Activated naive CD8-positive, alpha-beta T cell (primary cell): Measurements from ENCODE around the gene LRATD1.

ENCODE experiments used
- H3K27ac Mint-ChIP-seq: one replicate; pipeline ENCODE4 v1.8.0; 2021; ENCODE audit warnings: mixed read lengths
- H3K27me3 Mint-ChIP-seq: one replicate; pipeline ENCODE4 v1.8.0; 2021; ENCODE audit warnings: mixed read lengths
- H3K36me3 Mint-ChIP-seq: one replicate; pipeline ENCODE4 v1.8.0; 2021; ENCODE audit warnings: mixed read lengths
- H3K4me1 Mint-ChIP-seq: one replicate; pipeline ENCODE4 v1.8.0; 2021; ENCODE audit warnings: low read depth, mixed read lengths
- H3K4me3 Mint-ChIP-seq: one replicate; pipeline ENCODE4 v1.8.0; 2021; ENCODE audit warnings: mild to moderate bottlenecking, mixed read lengths
- H3K9me3 Mint-ChIP-seq: one replicate; pipeline ENCODE4 v1.8.0; 2021; ENCODE audit warnings: low read depth, mixed read lengths

LRATD1 gene

GRCh38 chr2:14632133-14632936 lies at the start of gene LRATD1:
TSS of gene LRATD1 (plus strand) at chr2:14632717. CDS start at chr2:14633980, 1,263 bp downstream.
- Mint-ChIP-seq H3K4me3 (no peak within 1 kb of the TSS), H3K27ac (peak within 1 kb of the TSS; percentile 50), H3K9me3 (no peaks in the 10 kb centered on the region), H3K4me1 (peaks cover 5% of the 10 kb centered on the region), H3K36me3 (no peaks in the 10 kb centered on the region), H3K27me3 (peaks cover 32% of the 10 kb centered on the region)

GRCh38 chr2:14583059-14583458 lies 49.5 kb upstream of the LRATD1 start:
- Mint-ChIP-seq H3K4me3 (no peak overlapping the region), H3K36me3 (no peaks in the 10 kb centered on the region), H3K27ac (no peak overlapping the region), H3K27me3 (no peaks in the 10 kb centered on the region), H3K9me3 (peaks cover 7% of the 10 kb centered on the region), H3K4me1 (no peaks in the 10 kb centered on the region)

- no peaks in the 10 kb centered on the region for H3K27me3 Mint-ChIP-seq
- peaks cover 6% of the 10 kb centered on the region for H3K9me3 Mint-ChIP-seq
- no peaks in the 10 kb centered on the region for H3K36me3 Mint-ChIP-seq
- no peak overlapping the region for H3K27ac Mint-ChIP-seq
- no peak overlapping the region for H3K4me3 Mint-ChIP-seq
- no peaks in the 10 kb centered on the region for H3K4me1 Mint-ChIP-seq
Measured at GRCh38 chr2:14583802-14584201, 48.7 kb upstream of the LRATD1 start.

GRCh38 chr2:14587119-14587518 lies 45.4 kb upstream of the LRATD1 start:
- Mint-ChIP-seq H3K36me3 (no peaks in the 10 kb centered on the region), H3K4me3 (no peak overlapping the region), H3K27ac (no peak overlapping the region), H3K27me3 (no peaks in the 10 kb centered on the region), H3K4me1 (no peaks in the 10 kb centered on the region), H3K9me3 (no peaks in the 10 kb centered on the region)

- H3K4me1 Mint-ChIP-seq, result no peaks in the 10 kb centered on the region
Measured at GRCh38 chr2:14601156-14601770, 31.3 kb upstream of the LRATD1 start.

GRCh38 chr2:14602309-14602708 lies 30.2 kb upstream of the LRATD1 start:
- no peak overlapping the region for H3K4me3 Mint-ChIP-seq
- H3K4me1 Mint-ChIP-seq, result no peaks in the 10 kb centered on the region
- no peaks in the 10 kb centered on the region for H3K9me3 Mint-ChIP-seq
- no peak overlapping the region for H3K27ac Mint-ChIP-seq
- peaks cover 1% of the 10 kb centered on the region for H3K27me3 Mint-ChIP-seq
- H3K36me3 Mint-ChIP-seq, result no peaks in the 10 kb centered on the region

More at GRCh38 chr2:14601156-14601770, 31.3 kb upstream of the LRATD1 start:
- H3K36me3 Mint-ChIP-seq, result no peaks in the 10 kb centered on the region
- H3K9me3 Mint-ChIP-seq, result no peaks in the 10 kb centered on the region
- no peak overlapping the region for H3K27ac Mint-ChIP-seq
- no peaks in the 10 kb centered on the region for H3K27me3 Mint-ChIP-seq
- no peak overlapping the region for H3K4me3 Mint-ChIP-seq

- H3K36me3 Mint-ChIP-seq, result no peaks in the 10 kb centered on the region
- H3K4me1 Mint-ChIP-seq, result no peaks in the 10 kb centered on the region
- H3K4me3 Mint-ChIP-seq, result no peak overlapping the region
- no peaks in the 10 kb centered on the region for H3K9me3 Mint-ChIP-seq
- H3K27me3 Mint-ChIP-seq, result peaks cover 1% of the 10 kb centered on the region
- H3K27ac Mint-ChIP-seq, result no peak overlapping the region
Measured at GRCh38 chr2:14603676-14604075, 28.8 kb upstream of the LRATD1 start.

GRCh38 chr2:14608245-14608644 lies 24.3 kb upstream of the LRATD1 start:
- H3K4me1 Mint-ChIP-seq, result no peaks in the 10 kb centered on the region
- no peak overlapping the region for H3K27ac Mint-ChIP-seq
- no peak overlapping the region for H3K4me3 Mint-ChIP-seq
- H3K9me3 Mint-ChIP-seq, result no peaks in the 10 kb centered on the region
- peaks cover 1% of the 10 kb centered on the region for H3K27me3 Mint-ChIP-seq
- H3K36me3 Mint-ChIP-seq, result no peaks in the 10 kb centered on the region

- H3K27ac Mint-ChIP-seq, result no peak overlapping the region
Measured at GRCh38 chr2:14614017-14614416, 18.5 kb upstream of the LRATD1 start.

GRCh38 chr2:14615121-14615520 lies 17.4 kb upstream of the LRATD1 start:
- Mint-ChIP-seq H3K27me3 (peaks cover 5% of the 10 kb centered on the region), H3K27ac (no peak overlapping the region), H3K4me1 (no peaks in the 10 kb centered on the region)

More at GRCh38 chr2:14614017-14614416, 18.5 kb upstream of the LRATD1 start:
- H3K4me3 Mint-ChIP-seq, result no peak overlapping the region
- no peaks in the 10 kb centered on the region for H3K9me3 Mint-ChIP-seq
- no peaks in the 10 kb centered on the region for H3K4me1 Mint-ChIP-seq
- H3K27me3 Mint-ChIP-seq, result peaks cover 5% of the 10 kb centered on the region
- H3K36me3 Mint-ChIP-seq, result no peaks in the 10 kb centered on the region

GRCh38 chr2:14615760-14616159 lies 16.8 kb upstream of the LRATD1 start:
- no peaks in the 10 kb centered on the region for H3K9me3 Mint-ChIP-seq
- no peak overlapping the region for H3K4me3 Mint-ChIP-seq
- H3K4me1 Mint-ChIP-seq, result no peaks in the 10 kb centered on the region
- H3K36me3 Mint-ChIP-seq, result no peaks in the 10 kb centered on the region
- H3K27ac Mint-ChIP-seq, result no peak overlapping the region
- H3K27me3 Mint-ChIP-seq, result peaks cover 5% of the 10 kb centered on the region

More at GRCh38 chr2:14615121-14615520, 17.4 kb upstream of the LRATD1 start:
- Mint-ChIP-seq H3K9me3 (no peaks in the 10 kb centered on the region), H3K4me3 (no peak overlapping the region), H3K36me3 (no peaks in the 10 kb centered on the region)

GRCh38 chr2:14616342-14616741 lies 16.2 kb upstream of the LRATD1 start:
- peaks cover 5% of the 10 kb centered on the region for H3K27me3 Mint-ChIP-seq
- H3K9me3 Mint-ChIP-seq, result no peaks in the 10 kb centered on the region
- H3K4me1 Mint-ChIP-seq, result no peaks in the 10 kb centered on the region
- no peaks in the 10 kb centered on the region for H3K36me3 Mint-ChIP-seq
- H3K27ac Mint-ChIP-seq, result no peak overlapping the region
- no peak overlapping the region for H3K4me3 Mint-ChIP-seq

GRCh38 chr2:14616950-14617349 lies 15.6 kb upstream of the LRATD1 start:
- Mint-ChIP-seq H3K4me1 (no peaks in the 10 kb centered on the region), H3K9me3 (no peaks in the 10 kb centered on the region), H3K27ac (no peak overlapping the region), H3K36me3 (no peaks in the 10 kb centered on the region), H3K4me3 (no peak overlapping the region), H3K27me3 (peaks cover 5% of the 10 kb centered on the region)

GRCh38 chr2:14619441-14619840 lies 13.1 kb upstream of the LRATD1 start:
- Mint-ChIP-seq H3K4me1 (no peaks in the 10 kb centered on the region), H3K27me3 (peaks cover 5% of the 10 kb centered on the region), H3K27ac (no peak overlapping the region), H3K9me3 (no peaks in the 10 kb centered on the region), H3K4me3 (no peak overlapping the region), H3K36me3 (no peaks in the 10 kb centered on the region)

GRCh38 chr2:14621114-14621513 lies 11.4 kb upstream of the LRATD1 start:
- H3K27me3 Mint-ChIP-seq, result peaks cover 5% of the 10 kb centered on the region
- H3K9me3 Mint-ChIP-seq, result no peaks in the 10 kb centered on the region
- no peaks in the 10 kb centered on the region for H3K4me1 Mint-ChIP-seq

More at GRCh38 chr2:14621114-14621513, 11.4 kb upstream of the LRATD1 start:
- H3K27ac Mint-ChIP-seq, result no peak overlapping the region
- no peaks in the 10 kb centered on the region for H3K36me3 Mint-ChIP-seq
- no peak overlapping the region for H3K4me3 Mint-ChIP-seq
